ENCODE measurements around the gene BAIAP3. TPM values are rescaled to one million over a fixed set of nuclear protein-coding genes. Genes with fewer than 3 reads are reported as not detected.
A peak's percentile ranks its signal among the peaks of the same experiment; 100 is the strongest.

Gene BAIAP3
- total and polyA plus RNA-seq, 10 of the 15 experiments (the other 5 are each of a cell fraction or from before 2014, with no cell fraction given) = 0.03 to 0.56 (median 0.17) TPM; not detected in 3

DNA sequence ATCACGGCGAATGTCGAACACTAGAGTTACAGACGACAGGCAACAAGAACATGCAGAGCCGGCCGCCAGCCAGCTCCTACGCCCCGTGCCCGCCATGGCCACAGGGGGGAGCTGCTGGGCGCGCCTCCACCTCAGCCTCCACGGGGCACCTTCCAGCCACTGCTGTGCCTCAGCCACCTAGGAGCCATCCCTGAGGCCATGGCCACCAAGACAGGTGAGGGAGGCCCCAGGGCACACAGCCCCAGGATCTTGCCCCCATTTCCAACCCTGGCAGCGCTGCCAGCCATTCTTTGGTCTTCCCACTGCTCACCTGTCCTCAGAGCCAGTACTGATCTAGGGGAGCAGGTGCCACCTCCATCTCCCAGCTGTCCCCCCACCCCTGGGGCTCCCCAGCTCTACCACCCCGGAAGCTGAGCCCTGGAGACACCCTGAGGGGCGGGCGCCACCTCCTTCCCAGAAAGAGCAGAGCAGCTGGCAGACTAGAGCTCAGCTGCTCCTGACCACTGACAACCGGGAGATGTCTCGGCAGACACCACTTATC, 30.1 kb downstream of the BAIAP3 start (continued):
- TF ChIP-seq SMAD1 (IDR thresholded peaks at IDR 0.05; ENCODE audit: low read depth, partially characterized antibody) (no peak), TCF3 (IDR thresholded peaks at IDR 0.05; ENCODE audit: borderline replicate concordance, insufficient read depth, low read depth, low read length) (no peak), ZNF622 (IDR thresholded peaks at IDR 0.05) (no peak), FOS (IDR thresholded peaks at IDR 0.05; ENCODE audit: borderline replicate concordance, extremely low read depth, insufficient read length) (no peak), BHLHE40 (IDR thresholded peaks at IDR 0.05; ENCODE audit: borderline replicate concordance in 1 of 2, low read depth in 2 of 2, low read length in 1 of 2) (no peak), RFX5 (IDR thresholded peaks at IDR 0.05; ENCODE audit: low read depth, low read length) (no peak), ETV6 (conservative IDR thresholded peaks at IDR 0.05 in 1 of 2, IDR thresholded peaks at IDR 0.05 in 1 of 2; ENCODE audit: borderline replicate concordance in 1 of 2, low read depth in 1 of 2) (no peak), RCOR1 (conservative IDR thresholded peaks at IDR 0.05; ENCODE audit: low read depth, low read length) (no peak), BMI1 (IDR thresholded peaks at IDR 0.05; ENCODE audit: borderline replicate concordance) (no peak), MEF2A (IDR thresholded peaks at IDR 0.05; ENCODE audit: insufficient read depth, low read depth, low read length) (no peak), SMAD5 (IDR thresholded peaks at IDR 0.05; ENCODE audit: low read depth) (no peak), FOXM1 (IDR thresholded peaks at IDR 0.05; ENCODE audit: low read depth, low read length) (no peak), YY1 (IDR thresholded peaks at IDR 0.05; ENCODE audit: low read depth, low read length) (peak; percentile 62), RAD21 (IDR thresholded peaks at IDR 0.05; ENCODE audit: insufficient read depth, low read depth, low read length) (peak; percentile 47)
- TF ChIP-seq, protein P1, sequence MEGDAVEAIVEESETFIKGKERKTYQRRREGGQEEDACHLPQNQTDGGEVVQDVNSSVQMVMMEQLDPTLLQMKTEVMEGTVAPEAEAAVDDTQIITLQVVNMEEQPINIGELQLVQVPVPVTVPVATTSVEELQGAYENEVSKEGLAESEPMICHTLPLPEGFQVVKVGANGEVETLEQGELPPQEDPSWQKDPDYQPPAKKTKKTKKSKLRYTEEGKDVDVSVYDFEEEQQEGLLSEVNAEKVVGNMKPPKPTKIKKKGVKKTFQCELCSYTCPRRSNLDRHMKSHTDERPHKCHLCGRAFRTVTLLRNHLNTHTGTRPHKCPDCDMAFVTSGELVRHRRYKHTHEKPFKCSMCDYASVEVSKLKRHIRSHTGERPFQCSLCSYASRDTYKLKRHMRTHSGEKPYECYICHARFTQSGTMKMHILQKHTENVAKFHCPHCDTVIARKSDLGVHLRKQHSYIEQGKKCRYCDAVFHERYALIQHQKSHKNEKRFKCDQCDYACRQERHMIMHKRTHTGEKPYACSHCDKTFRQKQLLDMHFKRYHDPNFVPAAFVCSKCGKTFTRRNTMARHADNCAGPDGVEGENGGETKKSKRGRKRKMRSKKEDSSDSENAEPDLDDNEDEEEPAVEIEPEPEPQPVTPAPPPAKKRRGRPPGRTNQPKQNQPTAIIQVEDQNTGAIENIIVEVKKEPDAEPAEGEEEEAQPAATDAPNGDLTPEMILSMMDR (IDR thresholded peaks at IDR 0.05 in 2 of 3, conservative IDR thresholded peaks at IDR 0.05 in 1 of 3; ENCODE audit: control insufficient read depth in 2 of 3, extremely low read depth in 1 of 3, insufficient read depth in 1 of 3, low read depth in 3 of 3, low read length in 3 of 3) = peak; percentile 87 to 89 (median 88)
- TF ChIP-seq, protein P2, sequence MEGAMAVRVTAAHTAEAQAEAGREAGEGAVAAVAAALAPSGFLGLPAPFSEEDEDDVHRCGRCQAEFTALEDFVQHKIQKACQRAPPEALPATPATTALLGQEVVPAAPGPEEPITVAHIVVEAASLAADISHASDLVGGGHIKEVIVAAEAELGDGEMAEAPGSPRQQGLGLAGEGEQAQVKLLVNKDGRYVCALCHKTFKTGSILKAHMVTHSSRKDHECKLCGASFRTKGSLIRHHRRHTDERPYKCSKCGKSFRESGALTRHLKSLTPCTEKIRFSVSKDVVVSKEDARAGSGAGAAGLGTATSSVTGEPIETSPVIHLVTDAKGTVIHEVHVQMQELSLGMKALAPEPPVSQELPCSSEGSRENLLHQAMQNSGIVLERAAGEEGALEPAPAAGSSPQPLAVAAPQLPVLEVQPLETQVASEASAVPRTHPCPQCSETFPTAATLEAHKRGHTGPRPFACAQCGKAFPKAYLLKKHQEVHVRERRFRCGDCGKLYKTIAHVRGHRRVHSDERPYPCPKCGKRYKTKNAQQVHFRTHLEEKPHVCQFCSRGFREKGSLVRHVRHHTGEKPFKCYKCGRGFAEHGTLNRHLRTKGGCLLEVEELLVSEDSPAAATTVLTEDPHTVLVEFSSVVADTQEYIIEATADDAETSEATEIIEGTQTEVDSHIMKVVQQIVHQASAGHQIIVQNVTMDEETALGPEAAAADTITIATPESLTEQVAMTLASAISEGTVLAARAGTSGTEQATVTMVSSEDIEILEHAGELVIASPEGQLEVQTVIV (IDR thresholded peaks at IDR 0.05; ENCODE audit: borderline replicate concordance, partially characterized antibody) = no peak
- TF ChIP-seq, protein P3, sequence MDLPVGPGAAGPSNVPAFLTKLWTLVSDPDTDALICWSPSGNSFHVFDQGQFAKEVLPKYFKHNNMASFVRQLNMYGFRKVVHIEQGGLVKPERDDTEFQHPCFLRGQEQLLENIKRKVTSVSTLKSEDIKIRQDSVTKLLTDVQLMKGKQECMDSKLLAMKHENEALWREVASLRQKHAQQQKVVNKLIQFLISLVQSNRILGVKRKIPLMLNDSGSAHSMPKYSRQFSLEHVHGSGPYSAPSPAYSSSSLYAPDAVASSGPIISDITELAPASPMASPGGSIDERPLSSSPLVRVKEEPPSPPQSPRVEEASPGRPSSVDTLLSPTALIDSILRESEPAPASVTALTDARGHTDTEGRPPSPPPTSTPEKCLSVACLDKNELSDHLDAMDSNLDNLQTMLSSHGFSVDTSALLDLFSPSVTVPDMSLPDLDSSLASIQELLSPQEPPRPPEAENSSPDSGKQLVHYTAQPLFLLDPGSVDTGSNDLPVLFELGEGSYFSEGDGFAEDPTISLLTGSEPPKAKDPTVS (IDR thresholded peaks at IDR 0.05; ENCODE audit: low read depth, low read length) = no peak
- TF ChIP-seq, protein P4, sequence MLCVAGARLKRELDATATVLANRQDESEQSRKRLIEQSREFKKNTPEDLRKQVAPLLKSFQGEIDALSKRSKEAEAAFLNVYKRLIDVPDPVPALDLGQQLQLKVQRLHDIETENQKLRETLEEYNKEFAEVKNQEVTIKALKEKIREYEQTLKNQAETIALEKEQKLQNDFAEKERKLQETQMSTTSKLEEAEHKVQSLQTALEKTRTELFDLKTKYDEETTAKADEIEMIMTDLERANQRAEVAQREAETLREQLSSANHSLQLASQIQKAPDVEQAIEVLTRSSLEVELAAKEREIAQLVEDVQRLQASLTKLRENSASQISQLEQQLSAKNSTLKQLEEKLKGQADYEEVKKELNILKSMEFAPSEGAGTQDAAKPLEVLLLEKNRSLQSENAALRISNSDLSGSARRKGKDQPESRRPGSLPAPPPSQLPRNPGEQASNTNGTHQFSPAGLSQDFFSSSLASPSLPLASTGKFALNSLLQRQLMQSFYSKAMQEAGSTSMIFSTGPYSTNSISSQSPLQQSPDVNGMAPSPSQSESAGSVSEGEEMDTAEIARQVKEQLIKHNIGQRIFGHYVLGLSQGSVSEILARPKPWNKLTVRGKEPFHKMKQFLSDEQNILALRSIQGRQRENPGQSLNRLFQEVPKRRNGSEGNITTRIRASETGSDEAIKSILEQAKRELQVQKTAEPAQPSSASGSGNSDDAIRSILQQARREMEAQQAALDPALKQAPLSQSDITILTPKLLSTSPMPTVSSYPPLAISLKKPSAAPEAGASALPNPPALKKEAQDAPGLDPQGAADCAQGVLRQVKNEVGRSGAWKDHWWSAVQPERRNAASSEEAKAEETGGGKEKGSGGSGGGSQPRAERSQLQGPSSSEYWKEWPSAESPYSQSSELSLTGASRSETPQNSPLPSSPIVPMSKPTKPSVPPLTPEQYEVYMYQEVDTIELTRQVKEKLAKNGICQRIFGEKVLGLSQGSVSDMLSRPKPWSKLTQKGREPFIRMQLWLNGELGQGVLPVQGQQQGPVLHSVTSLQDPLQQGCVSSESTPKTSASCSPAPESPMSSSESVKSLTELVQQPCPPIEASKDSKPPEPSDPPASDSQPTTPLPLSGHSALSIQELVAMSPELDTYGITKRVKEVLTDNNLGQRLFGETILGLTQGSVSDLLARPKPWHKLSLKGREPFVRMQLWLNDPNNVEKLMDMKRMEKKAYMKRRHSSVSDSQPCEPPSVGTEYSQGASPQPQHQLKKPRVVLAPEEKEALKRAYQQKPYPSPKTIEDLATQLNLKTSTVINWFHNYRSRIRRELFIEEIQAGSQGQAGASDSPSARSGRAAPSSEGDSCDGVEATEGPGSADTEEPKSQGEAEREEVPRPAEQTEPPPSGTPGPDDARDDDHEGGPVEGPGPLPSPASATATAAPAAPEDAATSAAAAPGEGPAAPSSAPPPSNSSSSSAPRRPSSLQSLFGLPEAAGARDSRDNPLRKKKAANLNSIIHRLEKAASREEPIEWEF (IDR thresholded peaks at IDR 0.05; ENCODE audit: insufficient replicate concordance, low read depth, low read length) = no peak
